CD4-positive, alpha-beta T cell (primary cell): ENCODE data around the gene LHX4. TPM values are rescaled to one million over a fixed set of nuclear protein-coding genes. Genes with fewer than 3 reads are reported as not detected.

ENCODE experiments used
- ATAC-seq: fragments of 200-7000 bp; cut with Tn5 transposase; one replicate; pipeline ENCODE4 v1.10.0; 2022; ENCODE audit warnings: mild to moderate bottlenecking; ENCODE audit not compliant: poor library complexity
- CTCF ChIA-PET: fragments of 350-600 bp; sonication (Branson Sonifier 250); formaldehyde crosslinking; loops from one replicate; lab custom pipeline; 2021; ENCODE audit warnings: antibody characterized with exemption, inconsistent platforms; lab: Charles Lee
- POLR2A ChIA-PET: fragments of 350-600 bp; sonication (Branson Sonifier 250); formaldehyde crosslinking; loops from one replicate; lab custom pipeline; 2021; ENCODE audit warnings: antibody characterized with exemption, inconsistent platforms; lab: Charles Lee
- DNase-seq, 14 experiments: peaks; one replicate each; pipeline ENCODE4 v3.0.0-alpha.2; 2013 to 2020; ENCODE audit warnings: mixed read lengths in 2 of 14
- H3K27ac ChIP-seq, 2 donors: one replicate each; pipeline versions ENCODE4 v1.5.1 to v1.7.0; 2013; ENCODE audit warnings: low read length in 2 of 2, low read depth in 1 of 2, mild to moderate bottlenecking in 1 of 2
- H3K27me3 ChIP-seq, 2 experiments: 1 replicate in 1 of 2; 2 replicates in 1 of 2; pipeline versions ENCODE4 v1.6.1 to v1.7.0; 2013; ENCODE audit warnings: low read length in 2 of 2, control low read depth in 1 of 2, mild to moderate bottlenecking in 1 of 2, moderate library complexity in 1 of 2; ENCODE audit not compliant: insufficient read depth in 2 of 2, control insufficient read depth in 1 of 2
- H3K36me3 ChIP-seq: one replicate; pipeline ENCODE4 v1.6.1; 2013; ENCODE audit warnings: low read length, control low read depth; ENCODE audit not compliant: insufficient read depth
- H3K4me1 ChIP-seq: one replicate; pipeline ENCODE4 v1.6.1; 2013; ENCODE audit warnings: low read length, control low read depth; ENCODE audit not compliant: insufficient read depth
- H3K4me3 ChIP-seq: one replicate; pipeline ENCODE4 v1.5.1; 2013; ENCODE audit warnings: mild to moderate bottlenecking, low read length, moderate library complexity
- H3K9me3 ChIP-seq, 2 experiments: 1 replicate in 1 of 2; 2 replicates in 1 of 2; pipeline versions ENCODE4 v1.6.1 to v1.7.0; 2013; ENCODE audit warnings: low read length in 2 of 2, mild to moderate bottlenecking in 2 of 2, control low read depth in 1 of 2, moderate library complexity in 1 of 2; ENCODE audit not compliant: control insufficient read depth in 1 of 2, insufficient read depth in 1 of 2
- H3K27ac Mint-ChIP-seq: one replicate; pipeline ENCODE4 v1.8.0; 2020; ENCODE audit warnings: mixed read lengths
- H3K27me3 Mint-ChIP-seq: one replicate; pipeline ENCODE4 v1.8.0; 2021; ENCODE audit warnings: mixed read lengths
- H3K36me3 Mint-ChIP-seq: one replicate; pipeline ENCODE4 v1.8.0; 2021; ENCODE audit warnings: low read depth, mixed read lengths
- H3K4me1 Mint-ChIP-seq: one replicate; pipeline ENCODE4 v1.8.0; 2021; ENCODE audit warnings: low read depth, mixed read lengths
- H3K4me3 Mint-ChIP-seq: one replicate; pipeline ENCODE4 v1.8.0; 2020; ENCODE audit warnings: mild to moderate bottlenecking, mixed read lengths
- H3K9me3 Mint-ChIP-seq: one replicate; pipeline ENCODE4 v1.8.0; 2020; ENCODE audit warnings: mixed read lengths
- CTCF ChIP-seq: fragments of 200-600 bp; IDR thresholded peaks from one replicate; pipeline ENCODE4 v1.8.0; 2022; ENCODE audit warnings: antibody characterized with exemption, mild to moderate bottlenecking
- intact Hi-C, 2 experiments: fragments of 100-400 bp; cut with DNase I in 1 of 2; cut with micrococcal nuclease in 1 of 2; formaldehyde crosslinking; loops; one replicate each; pipeline versions ENCODE4 v1.15.1 to v1.9.0; 2023 to 2025; cut with DNase I, micrococcal nuclease
- total RNA-seq, 174 experiments: library from RNA in 2 of 174; stranded (reverse) in 2 of 174; gene quantifications; one replicate each; pipeline ENCODE4 v1.2.3 and lab custom pipeline; 2021 to 2026

LHX4 gene
- total RNA-seq, 2 experiments from 2014 or later = 0.03 TPM; not detected in 1

GRCh38 chr1:180211156-180211859 lies 18.8 kb upstream of the LHX4 start:
- H3K27ac ChIP-seq = no peak overlapping the region
- no peaks in the 10 kb centered on the region for H3K36me3 ChIP-seq
- H3K36me3 Mint-ChIP-seq = no peaks in the 10 kb centered on the region
- no peak overlapping the region for H3K4me3 Mint-ChIP-seq
- TF ChIP-seq CTCF = no peak
- no peak for ATAC-seq
- no peaks in the 10 kb centered on the region for H3K9me3 Mint-ChIP-seq
- ChIA-PET POLR2A (no interaction called here), CTCF (no interaction called here)
- intact Hi-C loops = no loop called here
- DNase-seq = no peak
- H3K27me3 Mint-ChIP-seq = peaks cover 5% of the 10 kb centered on the region
- no peak overlapping the region for H3K4me3 ChIP-seq
- H3K4me1 Mint-ChIP-seq = peaks cover 11% of the 10 kb centered on the region
- H3K4me1 ChIP-seq = peaks cover 9% of the 10 kb centered on the region
- no peak overlapping the region for H3K27ac Mint-ChIP-seq
- H3K27me3 ChIP-seq = peaks cover 0 to 5% of the 10 kb centered on the region in 2 experiments
- H3K9me3 ChIP-seq = no peaks in the 10 kb centered on the region

- H3K36me3 ChIP-seq = no peaks in the 10 kb centered on the region
- Mint-ChIP-seq H3K4me1 (peaks cover 11% of the 10 kb centered on the region), H3K27me3 (peaks cover 5% of the 10 kb centered on the region), H3K36me3 (no peaks in the 10 kb centered on the region), H3K9me3 (no peaks in the 10 kb centered on the region), H3K27ac (no peak overlapping the region), H3K4me3 (no peak overlapping the region)
- peaks cover 9% of the 10 kb centered on the region for H3K4me1 ChIP-seq
- intact Hi-C loops = no loop called here
- CTCF ChIA-PET = no interaction called here
- no peak overlapping the region for H3K4me3 ChIP-seq
- DNase-seq = no peak
- no peak for ATAC-seq
- POLR2A ChIA-PET = no interaction called here
- no peak for TF ChIP-seq CTCF
- no peak overlapping the region for H3K27ac ChIP-seq
- peaks cover 0 to 5% of the 10 kb centered on the region in 2 experiments for H3K27me3 ChIP-seq
- H3K9me3 ChIP-seq = no peaks in the 10 kb centered on the region
Observed at GRCh38 chr1:180211860-180212229, 18.2 kb upstream of the LHX4 start.

- DNase-seq (peak in 7 of 14 experiments; percentile 12 to 70 (median 55)), ATAC-seq (peak; percentile 59)
- Histone ChIP-seq H3K4me3 (peak overlapping the region; percentile 20), H3K9me3 (no peaks in the 10 kb centered on the region), H3K27me3 (peaks cover 0 to 5% of the 10 kb centered on the region in 2 experiments), H3K4me1 (peaks cover 9% of the 10 kb centered on the region), H3K27ac (no peak overlapping the region), H3K36me3 (no peaks in the 10 kb centered on the region)
- no peaks in the 10 kb centered on the region for H3K36me3 Mint-ChIP-seq
- no peak for TF ChIP-seq CTCF
- H3K27ac Mint-ChIP-seq = no peak overlapping the region
- H3K4me1 Mint-ChIP-seq = peaks cover 11% of the 10 kb centered on the region
- H3K4me3 Mint-ChIP-seq = peak overlapping the region; percentile 30
- no peaks in the 10 kb centered on the region for H3K9me3 Mint-ChIP-seq
- intact Hi-C loops = no loop called here
- ChIA-PET CTCF (no interaction called here), POLR2A (no interaction called here)
- peaks cover 5% of the 10 kb centered on the region for H3K27me3 Mint-ChIP-seq
Observed at GRCh38 chr1:180213401-180214170, 16.5 kb upstream of the LHX4 start.
